BLaER1 treated with 17β-estradiol and CSF1 and Interleukin-3, amounts not matched to agents 10 nM and 100 nM (cell line): ENCODE measurements around the gene NUP214.

Experiments used
- H3K27ac ChIP-seq, 11 experiments: shearing (Covaris generic); formaldehyde crosslinking; 2 replicates each; pipeline ENCODE4 v1.8.1; 2022
- H3K27me3 ChIP-seq, 11 experiments: shearing (Covaris generic); formaldehyde crosslinking; 2 replicates each; pipeline ENCODE4 v1.8.1; 2022
- H3K36me3 ChIP-seq, 11 experiments: shearing (Covaris generic); formaldehyde crosslinking; 2 replicates each; pipeline ENCODE4 v1.8.1; 2022
- H3K4me1 ChIP-seq, 10 experiments: shearing (Covaris generic); formaldehyde crosslinking; 2 replicates each; pipeline ENCODE4 v1.8.1; 2022
- H3K4me2 ChIP-seq, 11 experiments: shearing (Covaris generic); formaldehyde crosslinking; 2 replicates each; pipeline ENCODE4 v1.8.1; 2022
- H3K4me3 ChIP-seq, 10 experiments: shearing (Covaris generic); formaldehyde crosslinking; 2 replicates each; pipeline ENCODE4 v1.8.1; 2022
- H3K9ac ChIP-seq, 11 experiments: shearing (Covaris generic); formaldehyde crosslinking; 2 replicates each; pipeline ENCODE4 v1.8.1; 2022
- H3K9me3 ChIP-seq, 11 experiments: shearing (Covaris generic); formaldehyde crosslinking; replicated peaks in 1 of 11; 2 replicates each; pipeline ENCODE4 v1.8.1; 2022
- H4K20me1 ChIP-seq, 11 experiments: shearing (Covaris generic); formaldehyde crosslinking; 2 replicates each; pipeline ENCODE4 v1.8.1; 2022
- Cebpa-rat ChIP-seq, 11 experiments: shearing (Covaris generic); IDR thresholded peaks; 2 replicates each; pipeline ENCODE4 v1.8.1; 2022

The NUP214 gene

GRCh38 chr9:131160416-131161112 is 35.2 kb downstream of the NUP214 start:
- Histone ChIP-seq H3K27ac (no peak overlapping the region), H3K9ac (no peak overlapping the region), H3K4me1 (no peaks in the 10 kb centered on the region), H3K27me3 (no peaks in the 10 kb centered on the region), H4K20me1 (peaks cover 0 to 28% (median 11%) of the 10 kb centered on the region in 11 experiments; a peak in 10 of 22 replicates), H3K36me3 (peaks cover 90 to 100% (median 96%) of the 10 kb centered on the region in 11 experiments), H3K4me3 (no peak overlapping the region), H3K9me3 (no peaks in the 10 kb centered on the region), H3K4me2 (no peak overlapping the region)
- TF ChIP-seq Cebpa-rat (IDR thresholded peaks at IDR 0.05): no peak

GRCh38 chr9:131161585-131161984 is 36.2 kb downstream of the NUP214 start:
- H3K4me2 ChIP-seq: no peak overlapping the region
- no peak overlapping the region for H3K9ac ChIP-seq
- H3K4me3 ChIP-seq: no peak overlapping the region
- no peaks in the 10 kb centered on the region for H3K27me3 ChIP-seq
- TF ChIP-seq Cebpa-rat (IDR thresholded peaks at IDR 0.05): no peak
- no peaks in the 10 kb centered on the region for H3K4me1 ChIP-seq
- no peaks in the 10 kb centered on the region for H3K9me3 ChIP-seq
- peaks cover 97 to 100% (median 99%) of the 10 kb centered on the region in 11 experiments for H3K36me3 ChIP-seq
- peaks cover 0 to 22% (median 11%) of the 10 kb centered on the region in 11 experiments; a peak in 10 of 22 replicates for H4K20me1 ChIP-seq
- no peak overlapping the region for H3K27ac ChIP-seq

- TF ChIP-seq Cebpa-rat (IDR thresholded peaks at IDR 0.05): no peak
- Histone ChIP-seq H3K27me3 (no peaks in the 10 kb centered on the region), H3K4me1 (no peaks in the 10 kb centered on the region), H3K9ac (no peak overlapping the region), H4K20me1 (peaks cover 3 to 31% (median 20%) of the 10 kb centered on the region in 11 experiments; a peak in 16 of 22 replicates), H3K36me3 (peaks cover 96 to 100% (median 98%) of the 10 kb centered on the region in 11 experiments), H3K4me3 (no peak overlapping the region), H3K27ac (no peak overlapping the region), H3K4me2 (no peak overlapping the region), H3K9me3 (no peaks in the 10 kb centered on the region)
Measured at GRCh38 chr9:131162886-131163285, 37.5 kb downstream of the NUP214 start.

- Histone ChIP-seq H3K36me3 (peaks cover 92 to 100% (median 98%) of the 10 kb centered on the region in 11 experiments), H3K27me3 (no peaks in the 10 kb centered on the region), H3K4me2 (no peak overlapping the region), H3K27ac (no peak overlapping the region), H4K20me1 (peaks cover 9 to 42% (median 25%) of the 10 kb centered on the region in 11 experiments; a peak in 17 of 22 replicates), H3K9me3 (no peaks in the 10 kb centered on the region), H3K9ac (no peak overlapping the region), H3K4me3 (no peak overlapping the region), H3K4me1 (no peaks in the 10 kb centered on the region)
- no peak for TF ChIP-seq Cebpa-rat (IDR thresholded peaks at IDR 0.05)
Measured at GRCh38 chr9:131165523-131165922, 40.1 kb downstream of the NUP214 start.

GRCh38 chr9:131167146-131167692 is 41.8 kb downstream of the NUP214 start:
- Histone ChIP-seq H3K9me3 (peaks cover 0 to 8% (median 0%) of the 10 kb centered on the region in 11 experiments; a peak in 2 of 22 replicates), H3K4me3 (no peak overlapping the region), H3K27ac (no peak overlapping the region), H4K20me1 (peaks cover 3 to 42% (median 20%) of the 10 kb centered on the region in 11 experiments; a peak in 16 of 22 replicates), H3K9ac (no peak overlapping the region), H3K27me3 (no peaks in the 10 kb centered on the region), H3K4me2 (no peak overlapping the region), H3K4me1 (no peaks in the 10 kb centered on the region), H3K36me3 (peaks cover 86 to 95% (median 91%) of the 10 kb centered on the region in 11 experiments)
- no peak for TF ChIP-seq Cebpa-rat (IDR thresholded peaks at IDR 0.05)

- no peaks in the 10 kb centered on the region for H3K27me3 ChIP-seq
- H3K4me1 ChIP-seq: no peaks in the 10 kb centered on the region
- TF ChIP-seq Cebpa-rat (IDR thresholded peaks at IDR 0.05): no peak
- peaks cover 3 to 48% (median 20%) of the 10 kb centered on the region in 11 experiments; a peak in 16 of 22 replicates for H4K20me1 ChIP-seq
- no peak overlapping the region for H3K4me2 ChIP-seq
- no peak overlapping the region for H3K27ac ChIP-seq
- H3K36me3 ChIP-seq: peaks cover 84 to 95% (median 91%) of the 10 kb centered on the region in 11 experiments
- H3K9ac ChIP-seq: no peak overlapping the region
- H3K9me3 ChIP-seq: peaks cover 0 to 8% (median 0%) of the 10 kb centered on the region in 11 experiments; a peak in 2 of 22 replicates
- H3K4me3 ChIP-seq: no peak overlapping the region
Measured at GRCh38 chr9:131167936-131168335, 42.5 kb downstream of the NUP214 start.

GRCh38 chr9:131169563-131170240 is 44.3 kb downstream of the NUP214 start:
- H3K27ac ChIP-seq: no peak overlapping the region
- no peak overlapping the region for H3K9ac ChIP-seq
- H3K4me1 ChIP-seq: no peaks in the 10 kb centered on the region
- H3K9me3 ChIP-seq: peaks cover 0 to 8% (median 0%) of the 10 kb centered on the region in 11 experiments; a peak in 2 of 22 replicates
- H3K36me3 ChIP-seq: peaks cover 82 to 95% (median 90%) of the 10 kb centered on the region in 11 experiments
- H4K20me1 ChIP-seq: peaks cover 3 to 62% (median 25%) of the 10 kb centered on the region in 11 experiments; a peak in 16 of 22 replicates
- H3K27me3 ChIP-seq: no peaks in the 10 kb centered on the region
- no peak overlapping the region for H3K4me2 ChIP-seq
- TF ChIP-seq Cebpa-rat (IDR thresholded peaks at IDR 0.05): no peak
- H3K4me3 ChIP-seq: no peak overlapping the region

GRCh38 chr9:131173995-131174394 is 48.6 kb downstream of the NUP214 start:
- H3K36me3 ChIP-seq: peaks cover 80 to 94% (median 90%) of the 10 kb centered on the region in 11 experiments
- H4K20me1 ChIP-seq: peaks cover 0 to 50% (median 20%) of the 10 kb centered on the region in 11 experiments; a peak in 15 of 22 replicates
- H3K4me1 ChIP-seq: peaks cover 0 to 25% (median 18%) of the 10 kb centered on the region in 10 experiments; a peak in 17 of 20 replicates
- no peak overlapping the region for H3K4me2 ChIP-seq
- TF ChIP-seq Cebpa-rat (IDR thresholded peaks at IDR 0.05): no peak
- peaks cover 0 to 8% (median 0%) of the 10 kb centered on the region in 11 experiments; a peak in 2 of 22 replicates for H3K9me3 ChIP-seq
- H3K27me3 ChIP-seq: no peaks in the 10 kb centered on the region
- no peak overlapping the region for H3K4me3 ChIP-seq
- no peak overlapping the region for H3K27ac ChIP-seq
- H3K9ac ChIP-seq: no peak overlapping the region
